K562 (cell line): ENCODE results near the gene ADORA2B. TPM values are rescaled to one million over a fixed set of nuclear protein-coding genes. Genes with fewer than 3 reads are reported as not detected.

Experiments
- ATAC-seq: fragments of 200-7000 bp; cut with Tn5 transposase; 3 replicates; pipeline ENCODE4 v1.9.1; 2020; ENCODE audit warnings: moderate library complexity
- BruUV-seq: library from RNA; stranded (reverse); fragments of 400-500 nt; replicated peaks from 2 replicates; lab custom pipeline; 2021; lab: Mats Ljungman, UMichigan
- CTCF ChIA-PET: fragments of 300-600 bp; formaldehyde crosslinking; extraction: SDS; loops from one replicate; lab custom pipeline; 2021; ENCODE audit warnings: low intra/inter-chr PET ratio; lab: Yijun Ruan, JAX
- POLR2A ChIA-PET: fragments of 300-600, 350-650 bp; sonication (Branson Sonifier 250); formaldehyde crosslinking; extraction: SDS; loops from one replicate; lab custom pipeline; 2021; ENCODE audit warnings: antibody characterized with exemption, inconsistent platforms; lab: Yijun Ruan, JAX
- DNase-seq, 4 experiments: peaks; one replicate each; pipeline versions ENCODE4 v3.0.0 to v3.0.0-alpha.2; 2011 to 2018; ENCODE audit warnings: low spot score in 3 of 4, mixed read lengths in 3 of 4; ENCODE audit errors: extremely low read depth in 1 of 4
- FAIRE-seq: peaks from 2 replicates; lab custom pipeline; 2011; peaks lifted over from hg19 to GRCh38; lab: Jason Lieb, UNC
- H2AFZ ChIP-seq: 2 replicates; pipeline ENCODE4 v1.6.0; 2011; ENCODE audit warnings: low read depth, low read length, control low read depth, inconsistent platforms
- H3K27ac ChIP-seq: fragments of 200-600 bp; 3 replicates; pipeline ENCODE4 v1.8.0; 2011; ENCODE audit warnings: low read depth, mild to moderate bottlenecking, control low read depth, inconsistent platforms, low read length, moderate library complexity, mixed read lengths; ENCODE audit errors: extremely low read depth
- H3K27me3 ChIP-seq, 2 experiments: fragments of 300-600 bp in 1 of 2; 2 replicates in 1 of 2; 3 replicates in 1 of 2; pipeline versions ENCODE4 v1.6.0 to v1.8.0; 2011; ENCODE audit warnings: inconsistent platforms in 2 of 2, low read length in 2 of 2, mild to moderate bottlenecking in 1 of 2, mixed read lengths in 1 of 2, moderate library complexity in 1 of 2; ENCODE audit not compliant: control insufficient read depth in 2 of 2, insufficient read depth in 2 of 2
- H3K36me3 ChIP-seq: fragments of 300-600 bp; 3 replicates; pipeline ENCODE4 v1.8.0; 2011; ENCODE audit warnings: mild to moderate bottlenecking, low read length, inconsistent platforms; ENCODE audit not compliant: control insufficient read depth, insufficient read depth
- H3K4me1 ChIP-seq, 2 experiments: fragments of 200-600 bp in 1 of 2; replicated peaks in 1 of 2; 2 replicates in 1 of 2; 3 replicates in 1 of 2; pipeline versions ENCODE4 v1.5.1 to v1.8.0; 2011; ENCODE audit warnings: inconsistent platforms in 2 of 2, low read length in 2 of 2, mild to moderate bottlenecking in 1 of 2, mixed read lengths in 1 of 2, moderate library complexity in 1 of 2; ENCODE audit not compliant: control insufficient read depth in 2 of 2, insufficient read depth in 2 of 2
- H3K4me2 ChIP-seq: 2 replicates; pipeline ENCODE4 v1.6.1; 2011; ENCODE audit warnings: low read length, control low read depth, inconsistent platforms, mixed read lengths; ENCODE audit not compliant: insufficient read depth
- H3K4me3 ChIP-seq: fragments of 200-600 bp; sonication (generic), shearing (Covaris generic); 2 replicates; pipeline ENCODE4 v1.5.1; 2016; ENCODE audit warnings: control low read depth, inconsistent platforms
- H3K79me2 ChIP-seq: fragments of 200-600 bp; 3 replicates; pipeline ENCODE4 v1.8.0; 2011; ENCODE audit warnings: low read length, inconsistent platforms; ENCODE audit not compliant: control insufficient read depth, insufficient read depth
- H3K9ac ChIP-seq, 2 experiments: 2 replicates each; pipeline versions ENCODE4 v1.6.0 to v1.6.1; 2011; ENCODE audit warnings: low read depth in 2 of 2, low read length in 2 of 2, control low read depth in 1 of 2, inconsistent platforms in 1 of 2, mild to moderate bottlenecking in 1 of 2, mixed read lengths in 1 of 2; ENCODE audit not compliant: insufficient read depth in 1 of 2
- H3K9me1 ChIP-seq: one replicate; pipeline ENCODE4 v1.6.0; 2011; ENCODE audit warnings: inconsistent platforms, mild to moderate bottlenecking, low read length, moderate library complexity; ENCODE audit not compliant: control insufficient read depth, insufficient read depth
- H3K9me3 ChIP-seq: replicated peaks from 2 replicates; pipeline ENCODE4 v1.5.1; 2011; ENCODE audit warnings: low read depth, low read length, inconsistent platforms; ENCODE audit not compliant: control insufficient read depth, insufficient read depth
- H4K20me1 ChIP-seq: replicated peaks from 2 replicates; pipeline ENCODE4 v1.6.1; 2011; ENCODE audit warnings: low read length, inconsistent platforms, mixed read lengths; ENCODE audit not compliant: control insufficient read depth, insufficient read depth
- CBX3 ChIP-seq, 2 experiments: IDR thresholded peaks; 1 replicate in 1 of 2; 2 replicates in 1 of 2; pipeline ENCODE4 v1.6.1; 2012; ENCODE audit warnings: inconsistent platforms in 2 of 2, low read length in 2 of 2, borderline replicate concordance in 1 of 2, control low read depth in 1 of 2
- SRSF3 ChIP-seq: fragments of 200-400 bp; formaldehyde crosslinking; IDR thresholded peaks from 2 replicates; pipeline ENCODE4 v1.6.1; 2016; ENCODE audit warnings: mild to moderate bottlenecking, low read length, moderate library complexity; ENCODE audit not compliant: insufficient read depth
- ZNF318 ChIP-seq, 2 experiments: fragments of 450-650 bp; IDR thresholded peaks; 2 replicates each; pipeline ENCODE4 v1.6.1; 2016; ENCODE audit warnings: mild to moderate bottlenecking in 2 of 2, borderline replicate concordance in 1 of 2, low read depth in 1 of 2, moderate library complexity in 1 of 2
- WGBS: fragments of 100-300 bp; shearing (Covaris generic); methylation state at CpG from one replicate; pipeline ENCODE4 v1.1.6; 2016; ENCODE audit warnings: low coverage, mixed read lengths; ENCODE audit not compliant: insufficient coverage; ENCODE audit errors: missing lambda C conversion rate; 5-methylcytosine and 5-hydroxymethylcytosine counted together
- in situ Hi-C: fragments of 300-500 bp; cut with MboI; formaldehyde crosslinking; loops from 4 replicates; pipeline ENCODE4 v1.15.0; 2018; ENCODE audit warnings: inconsistent platforms, mixed read lengths
- intact Hi-C: fragments of 100-400 bp; cut with micrococcal nuclease; formaldehyde crosslinking; loops from 2 replicates; pipeline ENCODE4 v1.14.2; 2022
- polyA plus RNA-seq, 8 experiments: library from polyadenylated mRNA; depleted of rRNA in 4 of 8; stranded (reverse) in 5 of 8; unstranded in 3 of 8; fragments of >200 nt; fragmentation: Nextera tagmentation in 2 of 8; fragmentation: Illumina TruSeq in 1 of 8; extraction: Ambion mirVana in 2 of 8; extraction: Trizol in 1 of 8; gene quantifications; 2 replicates each; pipeline versions ENCODE4 v1.2.1 to v1.2.3, GENCODE V29; 2011 to 2014; ENCODE audit warnings: inconsistent platforms in 1 of 8, missing spikeins in 1 of 8
- total RNA-seq, 7 experiments: library from RNA; depleted of rRNA in 6 of 7; stranded (reverse); fragments of >200 nt in 6 of 7; fragmentation: Illumina TruSeq in 2 of 7; extraction: Trizol in 2 of 7; gene quantifications; 2 replicates each; pipeline versions ENCODE4 v1.2.1 to v1.2.3, GENCODE V29; 2011 to 2021; ENCODE audit warnings: low replicate concordance in 1 of 7

The ADORA2B gene
- total and polyA plus RNA-seq, 9 of the 15 experiments (the other 6 are each of a cell fraction or from before 2014, with no cell fraction given), result 6.4 to 16.6 (median 10.5) TPM

DNA sequence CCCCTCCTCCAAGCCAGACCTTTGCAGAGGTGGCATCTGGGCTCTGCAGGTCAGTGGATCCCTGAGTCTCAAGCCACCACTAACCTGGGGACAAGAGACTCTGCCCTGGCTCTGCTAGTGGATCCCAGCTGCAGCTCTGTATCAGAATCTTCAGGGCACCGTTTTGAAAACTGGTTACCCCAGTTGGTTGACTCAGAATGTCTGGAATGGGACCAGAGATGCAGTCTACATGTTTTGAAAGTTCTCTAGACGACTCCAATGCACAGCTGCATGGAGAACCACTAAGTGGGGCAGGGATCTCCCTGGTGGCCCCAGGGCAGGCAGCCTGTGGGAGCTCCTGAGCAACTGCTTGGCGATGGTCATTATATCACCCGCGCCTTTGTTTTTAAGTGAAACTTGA lies 34.1 kb upstream of the ADORA2B start:
- intact Hi-C loops, result no loop called here

More for the DNA sequence above, 34.1 kb upstream of the ADORA2B start:
- in situ Hi-C loops, result no loop called here
- Histone ChIP-seq H3K9ac (no peak overlapping the region), H2AFZ (no peak overlapping the region), H3K4me1 (peaks cover 4 to 7% of the 10 kb centered on the region in 2 experiments; a peak in 2 of 5 replicates), H3K9me1 (no peaks in the 10 kb centered on the region), H3K4me3 (no peak overlapping the region), H3K4me2 (no peak overlapping the region), H3K36me3 (no peaks in the 10 kb centered on the region), H3K27ac (no peak overlapping the region), H3K9me3 (no peaks in the 10 kb centered on the region), H3K79me2 (no peaks in the 10 kb centered on the region), H3K27me3 (no peaks in the 10 kb centered on the region), H4K20me1 (no peaks in the 10 kb centered on the region)
- 57% methylated on average over 5 of the region's 5 CpGs for WGBS
- FAIRE-seq, result no peak
- TF ChIP-seq ZNF318 (IDR thresholded peaks at IDR 0.05; ENCODE audit: borderline replicate concordance in 1 of 2, low read depth in 1 of 2) (no peak), CBX3 (IDR thresholded peaks at IDR 0.05; ENCODE audit: borderline replicate concordance in 1 of 2, low read length in 2 of 2) (no peak), SRSF3 (no peak)
- DNase-seq, result no peak
- ChIA-PET CTCF (no interaction called here), POLR2A (interaction anchor here (0.6 to 0.9 kb wide), 2 partner anchors 11 to 1604 kb away, joined by 3 read pairs; no protein-coding TSS in a partner anchor)
- BruUV-seq, result no TSS peak
- no peak for ATAC-seq
